GM21737 (cell line): ENCODE measurements around the gene ADCY10.
"Not testable (repeated sequence)": the region's sequence is repeated elsewhere in the genome, so short reads cannot be mapped to it uniquely, and the experiment has no call there.

Experiments
- ATAC-seq: cut with Tn5 transposase; IDR thresholded peaks from one replicate; pipeline ENCODE4 v1.9.1; 2021; ENCODE audit warnings: mild to moderate bottlenecking, moderate library complexity; ENCODE audit not compliant: unreplicated experiment

The ADCY10 gene

DNA sequence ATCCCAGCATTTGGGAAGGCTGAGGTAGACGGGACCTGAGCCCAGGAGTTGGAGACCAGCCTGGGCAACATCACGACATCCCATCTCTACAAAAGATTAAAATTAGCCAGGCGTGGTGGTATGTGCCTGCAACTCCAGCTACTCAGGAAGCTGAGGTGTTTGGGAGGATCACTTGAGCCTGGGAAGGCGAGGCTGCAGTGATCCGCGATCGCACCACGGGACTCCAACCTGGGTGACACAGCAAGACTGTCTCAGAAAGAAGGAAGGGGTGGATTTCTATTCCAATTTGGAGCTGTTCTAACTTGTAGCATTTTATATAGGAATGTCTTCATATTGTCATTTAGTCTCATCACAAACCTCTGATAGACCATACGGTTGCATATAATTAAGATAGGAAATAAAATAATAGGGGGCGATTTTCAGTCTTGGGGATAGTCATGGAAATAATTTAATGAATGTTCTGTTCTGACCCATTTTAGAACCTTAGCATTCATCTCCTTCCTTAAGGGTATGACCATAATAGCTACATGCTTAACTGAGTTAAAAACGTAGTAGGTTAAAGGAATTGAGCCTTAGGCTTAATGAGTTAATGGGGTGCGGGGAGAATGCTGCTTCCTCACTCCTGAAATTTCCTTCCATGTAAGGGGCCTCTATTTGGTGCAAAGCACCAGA lies 93.1 kb downstream of the ADCY10 start:
- ATAC-seq, result no peak

DNA sequence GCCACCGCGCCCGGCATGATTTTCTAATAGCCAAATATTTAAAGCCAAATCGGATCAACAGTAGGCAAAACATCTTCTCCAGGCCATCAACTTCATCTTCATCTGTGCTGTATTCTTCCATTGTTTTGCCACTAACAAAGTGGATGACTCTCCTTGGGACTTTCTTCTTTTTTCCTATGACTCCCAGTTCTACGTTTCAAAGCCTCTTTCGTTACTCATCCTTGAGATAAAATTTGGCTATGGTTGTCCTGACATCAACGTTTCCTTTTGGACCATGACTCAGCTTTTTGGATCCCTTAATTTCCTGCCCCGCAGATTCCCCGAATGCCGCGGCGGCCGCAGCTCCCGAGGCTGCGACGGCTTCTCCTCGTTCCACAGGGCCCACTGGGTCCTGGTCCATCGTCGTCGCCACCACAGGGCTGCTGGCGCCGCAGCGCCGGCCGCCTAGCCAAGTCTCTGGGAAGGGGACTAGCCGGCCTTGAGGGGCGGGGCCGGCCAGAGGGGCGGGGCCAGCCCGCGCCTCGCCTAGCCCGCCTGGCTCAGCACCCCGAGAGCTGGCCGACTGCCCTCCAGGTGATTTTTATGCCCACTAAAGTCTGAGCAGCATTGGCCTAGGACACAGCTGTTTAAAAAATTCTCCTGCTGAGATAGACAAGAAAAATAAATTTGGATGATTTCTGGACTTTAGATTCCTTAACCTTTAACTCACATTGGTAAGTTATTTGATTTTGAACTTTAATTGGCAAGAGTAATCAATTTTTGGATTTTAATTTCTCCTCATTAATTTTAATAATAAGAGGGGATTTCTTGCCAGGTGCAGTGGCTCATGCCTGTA lies 93.9 kb downstream of the ADCY10 start:
- no peak for ATAC-seq

DNA sequence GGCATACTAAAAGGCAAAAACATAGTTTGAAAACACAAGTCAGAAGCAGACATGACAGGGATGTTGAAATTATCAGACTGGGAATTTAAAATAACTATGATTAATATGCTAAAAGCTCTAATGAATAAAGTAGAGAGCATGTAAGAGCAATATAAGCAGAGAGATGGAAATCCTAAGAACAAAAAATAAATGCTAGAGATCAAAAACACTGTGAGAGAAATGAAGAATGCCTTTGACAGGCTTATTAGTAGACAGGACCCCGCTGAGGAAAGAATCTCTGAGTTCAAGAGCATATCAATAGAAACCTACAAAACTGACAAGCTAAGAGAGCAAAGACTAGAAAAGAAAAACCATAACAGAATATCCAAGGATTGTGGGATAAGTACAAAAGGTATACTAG lies 98.3 kb downstream of the ADCY10 start:
- ATAC-seq, result no peak

DNA sequence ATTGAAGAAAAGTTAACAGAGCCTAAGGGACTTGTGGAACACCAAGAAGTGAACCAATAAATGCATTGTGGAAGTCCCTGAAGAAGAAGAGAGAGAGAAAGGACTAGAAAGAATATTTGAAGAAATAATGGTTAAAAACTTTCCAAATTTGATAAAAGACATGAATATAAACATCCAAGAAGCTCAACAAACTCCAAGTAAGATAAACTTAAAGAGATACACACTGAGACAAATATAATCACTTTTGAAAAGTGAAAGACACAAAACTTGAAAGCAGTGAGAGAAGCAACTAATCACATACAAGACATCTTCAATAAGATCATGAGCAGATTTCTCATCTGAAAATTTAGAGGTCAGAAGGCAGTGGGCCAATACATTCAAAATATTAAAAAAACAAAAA lies 101.0 kb downstream of the ADCY10 start:
- no peak for ATAC-seq

DNA sequence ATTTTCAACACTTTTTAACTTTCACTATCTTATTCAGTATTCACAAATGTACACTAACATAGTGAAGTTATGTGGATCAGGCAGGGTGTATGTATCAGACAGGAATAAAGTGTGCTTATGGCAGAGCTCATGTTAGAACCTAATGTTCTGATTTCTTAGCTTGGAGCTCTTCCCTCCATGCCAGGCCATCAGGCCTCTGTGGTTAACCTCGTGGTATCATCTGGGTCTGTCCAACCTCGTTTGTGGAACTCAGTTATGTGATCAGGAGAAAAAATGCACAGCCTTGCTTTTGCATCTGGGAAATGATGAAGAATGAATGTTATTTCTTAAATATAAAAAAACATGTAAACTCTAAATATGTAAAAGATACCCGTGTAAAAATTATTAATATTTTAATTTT lies 105.2 kb downstream of the ADCY10 start:
- ATAC-seq, result no peak

DNA sequence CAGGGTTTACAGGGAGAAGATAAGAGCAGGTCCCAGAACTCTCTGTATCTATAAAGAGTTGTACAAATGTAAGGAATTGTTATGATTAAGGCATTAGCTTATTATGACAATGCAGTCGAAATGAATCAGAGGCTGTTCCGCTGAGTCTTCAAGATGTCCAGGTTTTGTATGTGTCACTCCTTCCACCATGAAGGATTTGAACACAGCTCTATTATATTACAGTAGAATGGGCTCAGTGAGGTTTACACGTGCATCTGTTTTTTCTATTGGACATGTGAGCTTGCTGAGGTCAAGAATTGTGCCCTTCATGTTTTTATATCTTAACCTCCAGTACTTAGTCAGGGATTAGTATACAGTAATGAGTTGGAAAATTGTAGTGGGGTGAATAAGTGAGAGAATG lies 105.8 kb downstream of the ADCY10 start:
- ATAC-seq, result no peak

DNA sequence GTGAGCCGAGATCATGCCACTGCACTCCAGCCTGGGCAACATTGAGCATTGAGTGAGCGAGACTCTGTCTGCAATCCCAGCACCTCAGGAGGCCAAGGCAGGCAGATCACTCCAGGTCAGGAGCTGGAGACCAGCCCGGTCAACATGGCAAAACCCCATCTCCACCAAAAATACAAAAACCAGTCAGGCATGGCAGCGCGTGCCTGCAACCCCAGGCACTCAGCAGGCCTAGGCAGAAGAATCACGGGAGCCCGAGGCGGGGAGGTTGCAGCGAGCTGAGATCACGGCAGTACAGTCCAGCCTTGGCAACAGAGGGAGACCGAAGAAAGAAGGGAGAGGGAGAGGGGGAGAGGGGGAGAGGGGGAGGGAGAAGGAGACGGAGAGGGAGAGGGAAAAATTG lies 107.3 kb downstream of the ADCY10 start:
- not testable (repeated sequence) for ATAC-seq

DNA sequence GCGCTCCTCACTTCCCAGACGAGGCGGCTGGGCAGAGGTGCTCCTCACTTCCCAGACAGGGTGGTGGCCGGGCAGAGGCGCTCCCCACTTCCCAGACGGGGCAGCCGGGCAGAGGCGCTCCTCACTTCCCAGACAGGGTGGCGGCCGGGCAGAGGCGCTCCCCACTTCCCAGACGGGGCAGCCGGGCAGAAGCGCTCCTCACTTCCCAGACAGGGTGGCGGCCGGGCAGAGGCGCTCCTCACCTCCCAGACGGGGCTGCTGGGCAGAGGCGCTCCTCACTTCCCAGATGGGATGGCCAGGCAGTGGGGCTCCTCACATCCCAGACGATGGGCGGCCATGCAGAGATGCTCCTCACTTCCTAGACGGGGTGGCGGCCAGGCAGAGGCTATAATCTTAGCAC lies 107.7 kb downstream of the ADCY10 start:
- not testable (repeated sequence) for ATAC-seq

DNA sequence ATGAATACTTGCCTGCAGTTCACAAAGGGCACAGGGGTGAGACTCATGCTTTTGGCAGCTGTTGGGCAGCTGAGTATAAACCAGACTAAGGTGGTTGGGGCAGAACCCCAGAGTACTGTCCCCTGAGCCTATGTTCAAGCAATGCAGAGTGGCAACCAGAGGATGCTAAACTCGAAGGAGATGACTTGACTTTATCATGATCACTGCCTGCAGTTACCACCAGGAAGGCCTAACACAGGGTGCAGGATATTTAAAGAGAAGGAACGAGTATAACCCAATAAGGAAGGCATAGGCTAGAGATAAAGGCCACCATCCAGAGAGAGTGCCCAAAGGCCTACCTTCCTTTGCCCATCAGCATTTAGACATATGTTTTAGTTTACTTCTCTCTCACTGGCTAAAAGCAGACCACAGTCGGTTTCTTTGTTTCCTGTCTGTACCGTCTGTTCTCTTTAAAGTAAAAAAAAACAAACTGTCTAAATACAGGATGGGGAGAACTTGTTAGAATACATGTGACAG lies 108.8 kb downstream of the ADCY10 start:
- ATAC-seq, result peak; percentile 48

DNA sequence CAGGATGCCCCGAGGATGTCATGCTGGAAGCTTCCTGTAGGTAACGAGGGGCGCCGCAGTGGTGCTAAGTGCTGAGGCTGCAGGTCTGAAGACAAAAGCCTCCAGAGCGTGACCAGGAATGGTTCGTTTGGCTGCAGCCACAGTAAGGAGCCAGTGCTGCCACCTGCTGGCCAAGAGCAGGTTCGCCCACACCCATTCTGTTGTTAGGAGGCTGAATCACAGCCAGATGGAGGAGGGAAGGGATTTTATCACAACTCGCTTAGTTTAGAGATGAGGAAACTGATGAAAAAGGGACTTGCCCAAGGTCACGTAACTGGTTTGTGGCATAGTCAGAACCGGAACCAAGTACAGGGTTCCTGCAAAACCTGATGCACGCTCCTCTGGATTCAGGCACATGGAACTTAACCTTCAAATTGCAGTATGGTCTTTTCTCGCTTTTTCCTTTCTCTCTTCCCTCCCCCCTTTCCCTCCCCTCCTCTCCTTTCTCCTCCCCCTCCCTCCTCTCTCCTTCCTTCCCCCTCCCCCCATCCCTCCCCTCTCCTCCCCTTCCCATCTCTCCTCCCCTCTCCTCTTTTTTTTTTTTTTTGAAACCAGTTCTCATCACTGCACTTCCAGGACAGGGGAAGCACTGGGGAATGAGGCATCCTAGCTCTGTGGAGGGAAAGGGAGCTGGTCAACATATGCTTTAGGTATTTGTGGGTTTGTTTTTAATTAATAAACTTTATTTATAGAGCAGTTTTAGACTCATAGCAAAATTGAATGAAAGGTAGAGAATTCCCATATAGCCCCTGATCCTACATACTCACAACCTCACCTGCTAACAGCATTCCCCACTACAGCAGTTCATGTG lies 110.4 kb downstream of the ADCY10 start:
- ATAC-seq, result peak; percentile 86

DNA sequence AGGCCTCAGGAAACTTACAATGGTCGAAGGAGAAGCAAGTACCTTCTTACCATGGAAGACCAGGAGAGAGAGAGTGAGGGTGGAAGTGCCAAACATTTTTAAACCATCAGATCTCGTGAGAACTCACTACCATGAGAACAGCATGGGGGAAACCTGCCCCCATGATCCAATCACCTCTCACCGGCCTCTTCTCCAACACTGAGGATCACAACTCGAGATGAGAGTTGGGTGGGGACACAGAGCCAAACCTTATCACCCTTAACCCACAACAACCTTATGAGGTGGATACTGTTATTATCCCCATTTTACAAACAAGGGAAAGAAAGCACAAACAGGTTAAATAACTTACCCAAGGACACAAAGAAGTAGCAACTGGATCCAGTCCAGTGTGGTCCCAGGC lies 111.7 kb downstream of the ADCY10 start:
- ATAC-seq, result no peak

DNA sequence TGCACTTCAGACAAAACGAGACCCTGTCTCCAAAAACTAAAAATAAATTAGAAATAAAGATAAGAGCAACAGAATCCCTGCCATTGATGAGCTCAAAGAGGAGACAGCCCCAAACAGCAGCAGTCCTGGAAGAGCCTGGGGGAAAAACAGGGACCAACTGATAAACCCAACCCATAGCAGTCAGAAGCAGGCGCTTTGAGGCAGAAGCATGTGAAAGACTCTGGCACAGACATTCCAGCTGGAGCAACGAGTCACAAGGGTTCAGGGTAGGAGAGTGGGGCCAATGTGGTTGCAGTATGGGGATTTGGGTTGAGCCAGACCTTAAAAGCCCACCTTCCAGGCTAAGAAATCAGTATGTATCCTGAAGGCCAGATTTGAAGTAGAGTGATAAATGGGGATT lies 113.7 kb downstream of the ADCY10 start:
- ATAC-seq, result no peak

DNA sequence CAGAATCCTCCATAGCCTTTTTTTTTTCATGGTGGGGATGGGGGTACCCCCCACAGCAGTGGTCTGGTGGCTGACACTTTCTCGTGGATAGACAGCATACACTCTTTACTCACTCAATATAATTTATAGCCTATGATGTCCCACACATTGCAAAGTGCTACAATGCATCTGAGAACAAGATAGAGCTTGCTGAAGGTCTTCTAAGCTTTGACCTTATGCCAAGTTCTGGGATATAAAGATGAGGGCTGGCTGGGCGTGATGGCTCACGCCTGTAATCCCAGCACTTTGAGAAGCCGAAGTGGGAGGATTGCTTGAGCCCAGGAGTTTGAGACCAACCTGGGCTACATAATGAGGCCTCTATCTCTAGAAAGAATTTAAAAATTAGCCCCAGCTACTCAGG lies 114.2 kb downstream of the ADCY10 start:
- no peak for ATAC-seq

DNA sequence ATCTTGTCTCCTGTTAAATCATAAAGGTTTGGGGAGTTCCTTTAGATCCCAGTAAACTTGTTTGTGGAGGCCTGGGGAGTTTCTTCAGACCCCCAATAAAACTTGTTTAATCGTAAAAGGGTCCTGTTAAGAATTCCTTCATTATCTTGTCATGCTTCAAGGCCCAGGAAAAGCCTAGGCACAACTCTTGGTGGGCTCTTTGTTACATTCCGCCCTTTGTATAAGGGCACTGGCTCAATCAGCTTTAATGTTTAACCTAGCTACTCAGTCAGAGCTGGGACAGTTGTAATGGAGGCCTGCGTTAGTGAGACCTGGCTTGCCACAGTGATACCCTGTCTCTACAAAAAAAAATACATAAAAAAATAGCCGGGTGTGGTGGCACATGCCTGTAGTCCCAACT lies 115.0 kb downstream of the ADCY10 start:
- ATAC-seq, result no peak

DNA sequence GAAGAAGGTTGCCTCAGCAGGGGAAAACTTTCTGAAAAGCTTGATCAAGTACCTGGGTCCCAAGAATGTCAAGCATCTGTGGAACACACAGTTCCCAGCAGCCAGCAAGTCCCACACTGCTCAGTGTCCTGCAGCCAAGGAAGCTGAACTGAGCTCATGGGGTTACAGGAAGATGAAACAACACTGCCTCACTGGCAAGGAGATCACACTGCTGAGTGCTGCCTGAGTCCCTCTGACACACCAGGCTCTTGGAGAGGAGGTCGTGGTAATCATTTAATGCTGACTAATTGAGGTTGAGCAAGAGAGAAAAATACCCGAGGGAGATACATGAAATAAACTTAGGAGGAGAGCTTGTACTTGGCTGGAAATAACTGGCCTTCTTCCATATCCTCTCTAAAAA lies 116.9 kb downstream of the ADCY10 start:
- ATAC-seq, result no peak

DNA sequence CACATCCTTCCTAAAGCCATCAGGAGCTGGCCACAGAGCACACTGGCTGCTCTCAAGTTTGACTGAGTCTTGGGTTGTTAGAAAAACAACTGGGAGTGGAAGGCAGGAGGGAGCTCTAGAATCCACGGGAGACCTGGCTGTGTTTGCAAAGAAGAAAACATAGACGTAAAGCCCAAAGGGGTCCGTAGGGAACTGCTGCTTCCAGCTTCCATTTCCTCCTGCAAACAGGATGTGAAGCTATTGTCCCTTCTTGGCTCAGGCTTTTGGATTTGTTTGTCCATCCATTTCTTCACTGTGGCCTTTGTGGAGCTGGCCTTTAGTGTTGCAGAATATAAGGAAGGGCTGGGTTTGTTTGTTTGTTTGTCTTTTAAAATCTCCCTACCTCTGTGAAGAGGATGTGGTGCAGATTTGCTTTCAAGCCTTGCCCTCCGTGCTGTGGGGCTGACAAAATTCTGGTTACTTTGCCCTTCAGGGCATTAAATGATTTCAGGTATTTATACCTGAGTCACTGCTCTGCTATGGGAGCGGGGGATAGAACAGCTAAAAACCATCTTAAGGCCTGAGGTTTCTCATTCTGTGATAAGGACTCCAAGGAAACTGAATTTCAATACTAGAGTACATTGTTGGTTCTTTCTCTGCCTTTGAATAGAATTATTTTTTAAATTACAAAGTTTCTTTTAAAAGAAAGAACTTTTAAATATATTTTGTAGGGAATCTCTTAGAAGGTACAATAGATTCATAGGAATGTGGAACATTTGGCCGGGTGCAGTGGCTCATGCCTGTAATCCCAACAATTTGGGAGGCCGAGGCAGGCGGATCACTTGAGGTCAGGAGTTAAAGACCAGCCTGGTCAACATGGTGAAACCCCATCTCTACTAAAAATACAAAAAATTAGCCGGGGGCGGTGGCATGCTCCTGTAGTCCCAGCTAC lies 117.9 kb downstream of the ADCY10 start:
- ATAC-seq, result no peak

DNA sequence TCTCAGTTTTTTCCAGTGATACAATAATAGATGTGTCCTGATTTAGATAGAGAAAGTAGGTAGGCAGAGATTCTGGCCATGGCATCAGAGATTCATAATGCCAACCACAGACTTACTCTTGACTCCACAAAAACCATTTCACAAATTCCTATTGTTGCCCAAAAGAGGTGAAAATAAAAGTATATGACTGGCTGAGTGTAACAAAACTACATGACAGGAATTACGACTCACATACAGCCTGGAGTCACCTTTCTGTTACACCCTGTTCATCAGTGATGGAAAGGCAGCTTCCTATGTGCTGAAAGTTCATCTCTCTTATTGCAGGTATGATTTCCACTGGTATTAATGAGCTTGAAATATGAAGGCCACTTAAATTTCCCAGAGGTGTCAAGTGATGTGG lies 119.9 kb downstream of the ADCY10 start:
- ATAC-seq, result no peak

DNA sequence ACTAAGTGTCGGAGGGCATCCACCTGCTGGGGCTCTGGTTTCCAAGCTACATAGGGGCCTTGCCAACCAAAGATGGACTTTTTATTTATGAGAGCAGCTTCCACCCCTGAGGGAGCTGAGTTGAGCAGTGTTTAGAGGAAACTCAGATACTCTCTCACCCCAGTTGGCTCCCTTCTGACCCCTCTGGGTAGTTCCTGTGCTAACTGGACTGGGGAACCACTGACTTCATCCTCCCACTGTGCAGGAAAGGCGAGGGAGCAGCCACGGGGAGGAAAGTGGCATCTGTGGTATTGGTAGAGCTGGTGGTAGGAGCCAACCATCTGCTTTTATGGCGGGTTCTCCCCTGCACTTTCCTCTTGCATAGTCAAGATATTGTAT lies 121.8 kb downstream of the ADCY10 start:
- no peak for ATAC-seq

DNA sequence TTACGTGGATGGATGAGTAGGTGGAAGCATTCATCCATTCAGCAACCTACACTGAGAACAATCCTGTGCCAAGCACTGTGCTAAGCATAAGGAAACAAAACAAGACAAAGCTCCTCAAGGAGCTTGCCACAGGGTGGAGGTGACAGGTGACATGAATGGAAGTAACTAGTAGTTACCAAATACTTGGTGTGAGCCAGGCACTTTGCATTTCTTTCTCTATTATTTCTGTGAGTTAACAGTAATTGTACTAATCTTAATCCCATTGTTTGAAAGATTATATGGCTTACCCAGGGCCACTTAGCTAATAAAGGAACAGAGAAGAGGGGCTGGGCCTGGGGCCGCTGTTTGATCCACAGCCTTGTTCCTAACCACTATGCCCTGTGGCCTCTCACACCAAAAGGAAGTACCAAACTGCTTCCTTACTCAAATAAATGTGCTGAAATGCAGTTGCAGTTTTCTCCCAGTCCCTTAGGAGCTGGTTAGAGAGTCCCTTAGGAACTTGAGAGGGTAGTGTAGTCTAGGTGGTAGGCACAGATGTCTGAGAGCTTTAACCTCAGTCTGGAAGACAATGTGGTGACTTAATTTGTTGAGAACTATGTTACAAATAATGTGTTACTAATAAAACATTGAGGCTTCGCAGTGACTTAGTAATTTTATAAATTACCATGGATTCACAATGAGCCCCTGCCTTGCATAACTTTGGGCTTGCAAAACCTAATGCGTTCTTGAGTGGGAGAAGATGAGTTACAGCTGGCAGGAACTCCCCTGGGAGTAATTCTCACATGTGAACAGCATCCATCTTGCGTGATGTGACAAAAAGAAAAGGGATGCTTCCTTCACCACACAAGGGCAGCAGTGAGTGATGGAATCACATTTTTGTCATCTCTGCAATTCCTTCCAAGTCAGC lies 122.4 kb downstream of the ADCY10 start:
- ATAC-seq, result no peak
